Stimulated activated CD4-positive, alpha-beta T cell treated with anti-CD3 and anti-CD28 coated beads, Interleukin-1b, Interleukin-23, amount 100 ng/mL, for 24 hours (primary cell): ENCODE data around the gene LTC4S.

Experiments
- DNase-seq, 4 experiments: peaks; one replicate each; pipeline ENCODE4 v3.0.0-alpha.2; 2020; ENCODE audit warnings: low read depth in 4 of 4, low spot score in 1 of 4

The LTC4S gene

DNA sequence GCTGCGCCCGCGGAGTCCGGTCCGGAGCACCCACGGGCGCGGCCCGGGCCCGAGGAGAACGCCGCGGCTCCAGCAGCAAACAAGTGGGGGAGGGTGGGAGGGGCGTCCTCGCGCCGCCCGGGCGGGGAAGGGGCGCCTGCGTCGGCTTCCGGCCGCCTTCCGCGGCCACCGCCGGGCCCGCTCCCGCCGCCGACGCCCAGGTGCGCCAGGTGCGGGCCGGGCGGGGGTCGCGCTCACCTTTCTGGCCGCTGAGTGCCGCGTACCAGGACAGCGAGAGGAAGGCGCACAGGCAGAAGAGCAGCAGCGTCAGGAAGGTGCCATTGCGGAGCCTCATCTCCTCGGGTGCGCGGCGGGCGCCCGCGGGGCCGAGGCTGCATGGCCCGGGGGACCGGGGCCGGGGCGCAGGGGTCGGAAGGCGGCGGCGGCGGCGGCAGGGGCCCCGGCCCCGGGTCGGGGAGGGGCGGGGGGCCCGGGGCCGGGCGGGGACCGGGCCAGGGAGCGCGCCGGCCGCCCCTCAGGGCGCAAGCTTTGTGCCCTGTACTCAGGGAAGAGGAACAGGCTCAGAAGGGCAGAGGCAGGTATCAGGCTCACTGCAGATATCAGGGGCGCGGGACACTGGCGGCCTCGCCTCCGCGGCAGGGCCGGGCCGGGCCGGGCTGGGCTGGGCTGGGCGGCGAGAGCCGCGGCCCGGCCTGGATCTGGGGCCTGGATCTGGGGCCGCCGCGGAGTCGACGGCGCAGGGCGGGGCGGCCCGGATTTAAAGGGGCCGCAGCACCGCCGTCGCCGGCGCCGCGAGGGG is 12.7 kb downstream of the LTC4S start, which contains the start of gene MGAT4B:
TSS of gene MGAT4B (minus strand) at position 617 of the 799 bp plus-strand sequence. CDS start at position 334, 283 bp downstream.
- peak in 2 of 4 experiments; percentile 43 to 57 for DNase-seq

DNA sequence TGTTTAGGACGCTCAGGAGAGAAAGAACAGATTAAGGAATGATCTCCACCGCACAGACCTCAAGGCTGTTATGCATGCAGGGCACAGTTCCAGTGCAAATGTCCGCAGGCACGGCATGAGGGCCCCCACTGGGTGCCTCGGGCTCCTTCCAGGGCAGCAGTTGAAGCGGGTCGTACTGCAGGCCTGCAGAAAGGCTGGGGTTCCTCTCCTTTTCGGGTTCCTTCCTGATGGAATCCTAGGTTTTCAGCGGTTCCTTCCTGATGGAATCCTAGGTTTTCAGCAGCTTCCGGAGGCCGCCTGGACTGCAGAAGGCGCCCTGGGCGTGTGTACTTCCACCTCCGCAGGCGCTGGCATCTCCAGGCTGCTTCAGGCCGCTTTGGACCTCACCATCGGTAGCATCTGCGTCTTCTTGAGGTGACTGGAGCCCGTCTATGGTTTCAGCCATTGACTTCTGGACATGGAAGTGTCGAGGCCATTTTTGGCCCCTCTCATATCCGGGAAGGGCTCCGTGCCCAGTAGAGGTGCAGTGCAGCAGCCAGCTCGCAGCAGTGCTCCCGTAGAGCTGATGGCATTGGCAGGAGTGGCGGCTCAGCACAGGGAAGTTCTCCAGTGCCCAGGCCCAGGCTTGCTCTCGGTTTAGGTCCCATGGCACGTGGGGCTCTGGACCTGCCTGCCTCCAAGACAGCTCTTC is 18.5 kb downstream of the LTC4S start:
- DNase-seq: no peak

DNA sequence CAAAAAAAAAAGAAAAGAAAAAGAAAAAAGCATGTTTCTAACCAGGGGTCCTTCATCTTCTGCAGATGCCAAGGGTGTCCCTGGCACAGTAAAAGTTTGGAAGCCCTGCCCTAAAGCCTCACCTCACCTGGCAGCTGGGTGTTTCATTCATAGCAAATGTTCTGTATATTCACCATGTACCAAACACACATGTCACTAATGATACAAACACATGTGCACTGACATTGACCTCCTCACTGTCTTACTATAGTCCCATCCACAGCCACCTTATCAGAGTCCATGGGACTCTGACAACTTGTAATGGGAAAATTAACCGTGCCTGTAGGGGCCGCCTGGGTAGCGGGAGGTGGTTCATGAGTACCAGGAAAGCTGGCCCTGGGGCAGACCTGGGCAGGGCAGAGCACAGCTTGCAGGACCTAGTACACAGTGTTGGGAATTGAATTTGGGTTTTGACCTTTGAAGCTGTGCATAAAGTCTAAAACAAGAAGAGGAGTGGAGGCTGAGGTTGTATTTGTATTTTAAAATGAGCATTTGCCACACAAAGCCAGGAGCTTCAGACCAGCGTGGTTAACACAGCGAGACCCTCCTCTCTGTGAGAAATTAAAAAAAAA is 19.3 kb downstream of the LTC4S start:
- DNase-seq: no peak

DNA sequence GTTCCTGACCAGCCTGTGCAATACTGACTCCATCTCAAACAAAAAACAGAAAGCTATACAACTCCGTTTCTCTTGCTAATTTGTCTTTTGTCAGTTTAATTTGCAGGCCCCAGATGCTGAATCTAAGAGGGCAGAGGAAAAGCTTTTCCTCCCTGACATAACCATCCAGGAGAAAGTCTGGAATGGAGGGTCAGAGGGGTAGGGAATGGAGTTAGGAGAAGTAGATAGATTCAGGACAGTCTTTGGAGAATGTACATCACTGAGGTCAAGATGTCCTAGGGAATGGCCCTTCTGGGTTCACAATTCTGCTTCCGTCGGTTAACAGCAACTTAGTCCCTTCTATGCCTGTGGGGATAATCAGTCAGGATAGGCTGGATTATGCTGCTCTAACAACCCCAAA is 20.3 kb downstream of the LTC4S start:
- no peak for DNase-seq

DNA sequence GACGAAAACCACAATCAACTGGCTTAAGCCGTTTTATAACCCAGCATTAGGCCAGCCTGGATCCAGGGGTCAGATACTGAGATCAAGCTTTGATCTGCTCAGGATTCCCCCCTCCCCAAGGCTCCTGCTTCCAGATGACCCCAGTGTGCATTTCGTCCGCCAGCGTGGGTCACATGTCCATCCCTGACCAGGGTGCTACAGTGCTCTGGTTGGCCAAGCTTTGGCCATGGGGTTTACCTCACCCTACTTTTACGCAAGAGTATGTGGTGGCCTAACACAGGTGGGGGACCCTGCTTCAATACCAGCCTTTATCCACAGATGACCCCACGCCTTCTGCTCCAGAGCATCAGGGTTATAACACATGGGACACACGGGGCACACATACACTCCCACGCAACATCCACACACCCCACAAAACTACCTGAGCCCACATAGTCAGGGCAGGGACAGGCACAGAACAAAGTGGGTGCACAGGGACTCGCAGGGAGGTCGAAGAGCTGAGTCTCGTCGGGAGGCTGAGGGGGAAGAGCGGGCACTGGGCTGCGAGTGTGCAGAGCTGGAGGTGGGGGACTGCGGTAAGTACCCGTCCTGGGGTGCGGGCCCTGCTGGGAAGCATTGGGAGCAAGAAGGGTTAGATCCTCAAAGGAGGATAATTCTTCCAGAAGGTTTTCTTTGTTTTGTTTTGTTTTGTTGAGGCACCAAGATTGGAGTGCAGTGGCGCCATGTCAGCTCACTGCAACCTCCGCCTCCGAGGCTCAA is 21.9 kb downstream of the LTC4S start:
- no peak for DNase-seq

DNA sequence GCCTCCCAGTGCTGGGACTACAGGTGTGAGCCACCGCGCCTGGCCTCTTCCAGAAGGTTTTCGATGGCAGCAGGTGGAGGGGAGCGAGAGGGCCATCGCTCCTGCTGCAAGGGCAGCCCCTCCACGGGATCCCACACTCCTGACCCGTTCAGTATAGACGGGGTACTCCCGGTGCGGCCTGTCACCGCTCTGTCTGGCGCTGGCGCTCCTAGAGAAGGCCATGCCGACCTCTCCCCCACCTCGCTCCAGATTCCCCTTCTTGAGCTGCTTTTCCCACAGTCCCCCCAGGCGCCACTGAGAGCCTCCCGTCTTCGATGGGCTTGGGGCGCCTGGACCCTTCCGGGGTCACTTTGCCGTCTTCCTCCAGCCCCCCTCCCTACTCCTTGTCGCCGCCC is 22.6 kb downstream of the LTC4S start:
- DNase-seq: no peak

DNA sequence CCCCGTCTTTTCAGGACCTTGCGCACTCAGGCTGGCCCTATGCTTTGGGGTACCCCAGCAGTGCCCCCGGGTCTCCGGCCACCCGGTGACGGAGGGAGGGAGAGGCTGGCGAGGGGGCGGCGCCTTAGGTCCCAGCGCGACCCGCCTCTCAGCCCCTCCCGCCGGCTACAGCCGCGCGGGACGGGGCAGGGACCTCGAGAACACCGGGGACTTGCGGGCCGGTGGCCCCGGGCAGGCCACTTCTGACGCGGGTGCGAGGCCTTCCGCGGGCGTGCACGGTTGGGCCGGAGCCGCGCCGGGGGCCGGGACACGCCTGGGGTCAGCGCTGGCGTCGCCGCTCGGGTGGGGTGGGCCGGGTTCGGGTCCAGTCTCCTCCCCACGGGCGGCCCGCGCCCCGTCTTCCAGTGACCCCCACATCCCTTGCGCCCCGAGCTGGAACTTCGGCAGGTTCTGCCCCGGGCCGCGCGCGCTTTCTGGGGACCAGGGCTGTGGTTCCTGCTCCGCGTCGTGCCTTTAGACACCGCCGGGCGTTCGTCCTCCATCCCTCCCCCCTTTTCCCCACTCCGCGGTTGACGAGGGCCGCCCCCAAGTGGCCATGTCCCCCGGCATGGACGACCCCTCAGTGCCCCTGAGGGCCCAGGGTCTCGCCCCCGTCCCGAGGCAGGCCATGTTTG is 23.1 kb downstream of the LTC4S start:
- DNase-seq: no peak

DNA sequence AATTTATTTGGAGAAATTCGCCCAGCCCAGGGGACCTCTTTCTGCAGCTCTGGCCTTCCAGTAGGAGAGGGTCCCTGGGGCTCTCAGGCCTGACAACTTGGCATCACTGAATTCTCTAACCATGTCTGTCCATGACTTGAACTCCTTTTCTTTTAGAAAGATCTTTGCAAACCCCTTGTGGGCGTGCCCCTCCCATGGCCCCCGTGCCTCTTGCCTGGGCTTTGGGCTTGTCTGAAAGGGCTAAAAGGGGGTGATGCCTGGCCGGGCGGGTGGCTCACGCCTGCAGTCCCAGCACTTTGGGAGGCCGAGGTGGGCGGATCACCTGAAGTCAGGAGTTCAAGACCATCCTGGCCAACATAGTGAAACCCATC is 23.7 kb downstream of the LTC4S start:
- DNase-seq: no peak

DNA sequence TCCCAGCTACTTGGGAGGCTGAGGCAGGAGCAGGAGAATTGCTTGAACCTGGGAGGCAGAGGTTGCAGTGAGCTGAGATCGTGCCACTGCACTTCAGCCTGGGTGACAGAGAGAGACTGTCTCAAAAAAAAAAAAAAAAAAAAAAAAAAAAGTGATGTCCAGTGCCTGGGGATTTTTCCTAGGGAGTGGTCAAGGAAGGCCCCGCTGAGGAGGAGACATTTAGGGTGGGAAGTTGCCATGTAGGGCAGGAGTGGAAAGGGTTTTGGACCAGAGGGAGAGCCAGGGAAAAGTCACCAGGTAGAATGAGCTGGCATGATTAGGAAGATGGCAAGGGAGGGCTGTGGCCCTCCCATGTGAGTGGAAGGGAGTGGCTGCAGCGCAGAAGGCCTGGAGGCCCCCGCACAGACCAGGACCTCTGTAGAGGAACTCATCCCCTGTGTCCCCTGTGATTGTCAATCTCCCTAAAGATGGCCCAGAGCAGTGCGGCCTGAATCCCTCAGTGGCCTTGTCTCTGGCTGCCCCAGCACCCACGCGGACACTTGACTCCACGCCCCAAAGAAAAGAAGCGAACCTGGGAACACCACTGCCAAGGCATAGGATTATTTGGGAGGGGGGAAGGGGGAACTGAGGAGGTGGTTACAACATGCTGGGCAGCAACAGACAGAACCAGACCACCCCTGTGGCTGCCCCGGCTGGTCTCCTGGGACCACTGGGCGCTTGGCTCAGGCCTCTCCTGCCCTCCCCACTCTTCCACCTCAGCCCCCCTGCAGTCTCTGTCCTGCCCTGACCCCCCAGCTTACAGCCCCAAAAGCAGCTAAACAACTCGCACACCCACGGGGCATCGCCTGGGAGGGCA is 24.3 kb downstream of the LTC4S start:
- DNase-seq: no peak

DNA sequence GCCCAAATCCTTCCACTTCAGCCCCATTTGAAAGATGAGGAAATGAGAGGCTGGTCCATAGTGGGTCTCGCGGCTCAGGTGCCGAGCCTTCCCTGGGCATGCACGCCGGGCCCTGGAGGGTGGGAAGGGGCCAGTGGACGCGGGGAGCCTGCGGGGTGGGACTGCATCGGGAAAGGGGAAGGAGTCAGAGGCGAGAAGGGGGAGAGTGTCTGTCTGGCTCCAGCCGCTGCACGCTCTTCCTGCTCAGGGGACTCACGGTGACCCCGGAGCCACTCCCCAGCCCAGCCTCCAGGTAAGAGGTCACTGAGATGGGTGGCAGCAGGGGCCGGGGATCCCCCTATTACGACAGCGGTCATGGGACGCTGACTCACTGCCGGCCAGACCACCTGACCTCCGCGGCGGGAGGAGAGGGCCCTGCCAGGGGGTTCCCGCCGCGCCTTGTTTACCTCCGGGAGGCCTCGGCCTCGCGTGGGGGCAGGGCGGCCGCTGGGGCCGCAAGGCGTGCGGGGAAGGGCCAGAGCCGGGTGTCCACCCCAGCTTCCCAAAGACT is 25.0 kb downstream of the LTC4S start:
- DNase-seq: peak; percentile 34 to 67 (median 56)

DNA sequence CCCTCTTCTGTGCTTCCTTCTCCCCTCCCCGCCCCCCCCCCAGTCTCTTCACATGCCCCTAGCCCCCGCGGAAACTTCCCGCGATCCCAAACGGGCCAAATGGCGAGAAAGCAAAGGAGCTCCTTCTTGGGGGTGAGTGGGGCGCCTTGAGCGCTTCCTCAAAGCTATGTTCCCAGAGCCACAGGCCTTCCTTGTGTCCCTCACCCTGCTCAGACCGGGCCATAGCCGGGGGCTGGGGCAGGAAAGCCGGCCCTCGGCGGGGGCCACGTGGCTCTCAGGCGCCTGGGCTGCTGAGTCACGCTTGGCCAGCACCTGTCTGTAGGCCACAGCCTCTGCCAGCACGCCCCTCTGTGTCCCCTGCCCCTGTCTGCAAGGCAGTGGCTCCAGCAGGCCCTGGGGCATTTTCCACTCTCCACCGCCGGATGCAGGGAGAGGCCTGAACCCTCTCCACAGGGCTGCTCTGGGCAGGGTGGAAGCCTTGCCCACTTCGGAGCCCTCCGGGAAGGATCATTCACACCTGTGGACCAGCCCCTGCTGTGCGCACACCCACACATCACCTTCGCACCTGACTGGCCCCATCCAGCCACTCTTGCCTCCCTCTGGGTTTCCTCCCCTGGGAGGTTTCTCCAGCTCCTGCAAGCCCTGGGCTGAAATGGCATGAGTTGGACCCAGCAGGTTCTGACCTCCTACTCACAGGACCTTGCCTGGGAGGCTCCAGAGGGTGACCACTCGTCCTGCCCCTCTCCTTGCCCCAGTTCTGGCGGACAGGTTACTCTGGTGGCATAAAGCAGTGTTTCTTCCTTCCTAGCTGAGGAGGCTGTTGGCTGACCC is 25.7 kb downstream of the LTC4S start:
- DNase-seq: no peak

DNA sequence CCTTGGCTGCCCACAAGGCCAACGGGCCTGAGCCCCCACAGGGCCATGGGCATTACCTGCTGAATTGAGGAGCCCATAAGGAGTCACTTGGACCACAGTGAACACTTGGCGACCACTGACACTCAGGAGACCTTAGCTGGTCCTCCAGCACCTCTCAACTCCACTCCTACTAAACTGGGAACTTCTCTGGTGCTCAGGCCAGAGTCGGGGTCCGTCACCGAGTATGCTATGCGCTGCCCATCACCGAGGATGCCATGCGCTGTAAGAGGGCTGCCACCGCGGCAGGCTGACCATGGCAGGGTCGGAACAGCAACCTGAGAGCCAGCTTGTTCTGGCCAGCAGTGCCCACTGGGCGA is 26.3 kb downstream of the LTC4S start:
- DNase-seq: no peak

DNA sequence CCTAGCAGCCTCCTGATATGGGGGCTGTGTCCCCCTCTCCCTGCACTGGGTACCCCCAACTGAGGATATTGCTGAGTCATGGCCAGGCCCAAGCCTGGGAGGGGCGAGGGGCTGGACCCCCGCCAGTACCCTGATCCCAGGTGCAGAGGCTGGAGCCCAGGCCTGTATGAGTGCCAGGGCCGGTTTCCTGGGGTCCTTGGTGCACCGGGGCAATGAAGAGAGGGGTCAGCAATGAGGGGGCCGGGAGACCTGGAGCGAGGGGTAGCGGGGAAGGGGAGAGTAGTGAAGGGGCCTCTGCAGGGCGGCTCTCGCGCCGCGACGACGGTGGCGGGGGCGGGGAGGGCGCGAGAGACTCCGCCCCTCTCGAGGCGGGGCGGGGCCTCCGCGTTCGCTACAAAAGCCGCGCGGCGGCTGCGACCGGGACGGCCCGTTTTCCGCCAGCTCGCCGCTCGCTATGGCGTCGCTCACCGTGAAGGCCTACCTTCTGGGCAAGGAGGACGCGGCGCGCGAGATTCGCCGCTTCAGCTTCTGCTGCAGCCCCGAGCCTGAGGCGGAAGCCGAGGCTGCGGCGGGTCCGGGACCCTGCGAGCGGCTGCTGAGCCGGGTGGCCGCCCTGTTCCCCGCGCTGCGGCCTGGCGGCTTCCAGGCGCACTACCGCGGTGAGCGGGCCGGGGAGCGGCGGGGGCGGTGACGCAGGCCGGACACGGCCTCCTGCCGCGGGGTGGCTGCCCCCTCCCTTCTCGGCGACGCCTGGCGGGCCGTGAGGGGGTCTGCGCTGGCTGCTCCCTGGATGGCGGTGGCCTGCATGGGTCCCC is 26.9 kb downstream of the LTC4S start, which contains the start of gene SQSTM1:
TSS of gene SQSTM1 (plus strand) at position 423 of the 815 bp plus-strand sequence. CDS start at position 455, 32 bp downstream.
- peak; percentile 60 to 77 (median 72) for DNase-seq

DNA sequence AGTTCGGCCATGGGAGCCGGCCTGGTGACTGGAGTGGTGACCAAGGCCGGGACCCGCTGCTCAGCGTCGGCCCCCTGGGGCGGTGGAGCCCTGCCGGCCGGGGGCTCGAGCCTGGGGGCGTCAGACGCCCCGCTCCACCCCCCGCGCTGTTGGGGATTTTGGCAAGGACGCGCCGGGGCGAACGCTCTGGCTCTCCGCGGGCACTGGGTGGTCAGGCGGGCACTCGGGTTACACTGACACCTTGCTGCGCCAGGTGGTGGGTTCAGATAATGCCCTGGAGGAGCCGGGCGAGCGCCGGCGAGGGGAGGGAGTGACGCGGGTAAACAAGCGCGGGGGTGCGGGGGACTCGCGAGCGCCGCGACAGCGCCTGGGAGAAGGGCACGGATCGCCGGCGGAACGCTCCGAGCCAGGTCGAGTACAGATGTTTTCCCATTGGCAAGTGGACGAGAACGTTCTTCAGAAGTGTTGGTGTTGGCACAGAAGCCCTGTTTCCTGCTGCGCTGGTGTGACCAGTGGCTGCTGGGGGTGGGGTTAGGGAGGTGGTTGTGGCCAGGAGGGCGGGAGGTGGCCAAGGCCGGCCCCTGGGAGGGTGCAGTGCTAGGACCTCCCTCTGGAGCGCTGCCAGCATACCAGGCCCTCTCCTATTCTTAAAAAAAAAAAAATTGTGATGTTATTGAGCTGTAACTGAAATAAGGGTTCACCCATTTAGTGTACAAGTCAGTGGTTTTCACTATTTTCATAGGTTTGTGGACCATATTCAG is 27.7 kb downstream of the LTC4S start:
- peak; percentile 54 to 83 (median 66) for DNase-seq

DNA sequence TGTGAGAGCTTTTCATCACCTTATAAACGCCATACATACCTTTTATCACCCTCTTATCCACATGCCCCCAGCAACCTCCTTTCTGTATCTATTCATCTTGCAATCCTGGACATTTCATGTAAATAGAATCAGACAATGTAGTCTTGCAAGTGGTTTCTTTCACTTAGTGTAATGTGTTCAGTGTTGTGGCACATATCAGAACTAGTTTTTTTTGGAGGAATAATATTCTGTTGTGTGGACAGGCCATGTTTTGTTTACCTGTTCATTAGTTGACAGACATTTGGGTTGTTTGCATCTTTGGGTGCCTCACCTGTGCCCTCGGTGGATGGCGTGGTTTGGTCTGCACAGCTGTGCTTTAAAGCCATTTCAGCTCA is 28.3 kb downstream of the LTC4S start:
- no peak for DNase-seq

DNA sequence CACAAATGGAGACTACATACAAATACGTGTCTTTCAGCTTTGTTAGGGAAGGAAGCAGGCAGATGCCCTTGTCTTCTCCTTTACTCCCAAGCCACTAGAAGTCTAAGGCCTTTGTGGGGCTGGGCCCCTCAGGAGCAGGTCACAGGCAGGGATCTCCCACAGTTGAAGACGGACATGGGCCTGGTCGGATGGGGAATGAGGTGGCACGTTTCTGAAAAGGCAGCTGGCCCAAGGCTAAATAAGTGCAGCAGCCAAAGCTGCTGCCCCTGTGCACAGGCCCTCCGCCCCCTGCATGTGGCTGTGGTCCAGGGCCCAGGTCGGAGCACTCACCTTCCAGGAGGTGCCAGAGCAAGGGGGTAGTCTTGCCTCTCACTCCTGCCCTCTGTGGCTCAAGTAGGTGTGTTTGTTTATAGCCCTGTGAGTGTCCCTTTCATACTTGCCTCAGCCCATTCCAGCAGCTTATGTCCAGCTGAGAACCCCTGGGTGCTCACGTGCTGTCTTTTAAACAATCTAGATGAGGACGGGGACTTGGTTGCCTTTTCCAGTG is 28.7 kb downstream of the LTC4S start:
- DNase-seq: no peak
